K562 (cell line): Measurements from ENCODE around the gene CLSTN1. TPM values are rescaled to one million over a fixed set of nuclear protein-coding genes. Genes with fewer than 3 reads are reported as not detected.

Experiments
- NR2C2 ChIP-seq, 2 experiments: fragments of 200-800 bp in 1 of 2; sonication (Bioruptor generic) in 1 of 2; sonication (generic) in 1 of 2; formaldehyde crosslinking in 1 of 2; IDR thresholded peaks; 2 replicates each; pipeline versions ENCODE4 v1.6.1 to v1.8.0; 2016 to 2022; ENCODE audit warnings: mild to moderate bottlenecking in 1 of 2, missing compliant biosample characterization in 1 of 2, missing genetic modification characterization in 1 of 2, missing genetic modification reagents in 1 of 2
- polyA plus RNA-seq, 8 experiments: library from polyadenylated mRNA; depleted of rRNA in 4 of 8; stranded (reverse) in 5 of 8; unstranded in 3 of 8; fragments of >200 nt; fragmentation: Nextera tagmentation in 2 of 8; fragmentation: Illumina TruSeq in 1 of 8; extraction: Ambion mirVana in 2 of 8; extraction: Trizol in 1 of 8; gene quantifications; 2 replicates each; pipeline versions ENCODE4 v1.2.1 to v1.2.3, GENCODE V29; 2011 to 2014; ENCODE audit warnings: inconsistent platforms in 1 of 8, missing spikeins in 1 of 8
- total RNA-seq, 7 experiments: library from RNA; depleted of rRNA in 6 of 7; stranded (reverse); fragments of >200 nt in 6 of 7; fragmentation: Illumina TruSeq in 2 of 7; extraction: Trizol in 2 of 7; gene quantifications; 2 replicates each; pipeline versions ENCODE4 v1.2.1 to v1.2.3, GENCODE V29; 2011 to 2021; ENCODE audit warnings: low replicate concordance in 1 of 7
- TF ChIP-seq, protein P1 (sequence below), 2 experiments: fragments of 450-650 bp in 1 of 2; sonication (generic) in 1 of 2; formaldehyde crosslinking in 1 of 2; IDR thresholded peaks; 2 replicates each; pipeline versions ENCODE4 v1.7.1 to v1.9.0; 2016 to 2022; ENCODE audit warnings: inconsistent platforms in 1 of 2, mild to moderate bottlenecking in 1 of 2, missing genetic modification reagents in 1 of 2

CLSTN1 gene
- total and polyA plus RNA-seq, 9 of the 15 experiments (the other 6 are each of a cell fraction or from before 2014, with no cell fraction given): 1.1 to 32.5 (median 13.3) TPM

DNA sequence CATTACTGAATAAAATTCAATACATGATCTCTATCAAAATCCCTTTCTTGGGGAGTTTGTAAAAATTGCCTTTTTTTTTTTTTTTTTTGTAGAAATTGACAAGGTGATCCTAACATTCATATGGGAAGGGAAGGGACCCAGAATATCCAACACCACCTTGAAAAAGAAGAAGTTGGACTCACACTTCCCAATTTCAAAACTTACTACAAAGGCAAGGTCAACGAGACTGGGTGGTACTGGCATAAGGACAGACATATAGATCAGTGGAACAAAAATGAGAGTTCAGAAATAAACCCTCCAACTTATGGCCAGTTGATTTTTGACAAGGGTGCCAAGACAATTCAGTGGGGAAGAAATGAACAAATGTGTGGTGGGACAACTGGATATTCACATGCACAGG, 31.4 kb upstream of the CLSTN1 start (continued):
- TF ChIP-seq, protein P1, sequence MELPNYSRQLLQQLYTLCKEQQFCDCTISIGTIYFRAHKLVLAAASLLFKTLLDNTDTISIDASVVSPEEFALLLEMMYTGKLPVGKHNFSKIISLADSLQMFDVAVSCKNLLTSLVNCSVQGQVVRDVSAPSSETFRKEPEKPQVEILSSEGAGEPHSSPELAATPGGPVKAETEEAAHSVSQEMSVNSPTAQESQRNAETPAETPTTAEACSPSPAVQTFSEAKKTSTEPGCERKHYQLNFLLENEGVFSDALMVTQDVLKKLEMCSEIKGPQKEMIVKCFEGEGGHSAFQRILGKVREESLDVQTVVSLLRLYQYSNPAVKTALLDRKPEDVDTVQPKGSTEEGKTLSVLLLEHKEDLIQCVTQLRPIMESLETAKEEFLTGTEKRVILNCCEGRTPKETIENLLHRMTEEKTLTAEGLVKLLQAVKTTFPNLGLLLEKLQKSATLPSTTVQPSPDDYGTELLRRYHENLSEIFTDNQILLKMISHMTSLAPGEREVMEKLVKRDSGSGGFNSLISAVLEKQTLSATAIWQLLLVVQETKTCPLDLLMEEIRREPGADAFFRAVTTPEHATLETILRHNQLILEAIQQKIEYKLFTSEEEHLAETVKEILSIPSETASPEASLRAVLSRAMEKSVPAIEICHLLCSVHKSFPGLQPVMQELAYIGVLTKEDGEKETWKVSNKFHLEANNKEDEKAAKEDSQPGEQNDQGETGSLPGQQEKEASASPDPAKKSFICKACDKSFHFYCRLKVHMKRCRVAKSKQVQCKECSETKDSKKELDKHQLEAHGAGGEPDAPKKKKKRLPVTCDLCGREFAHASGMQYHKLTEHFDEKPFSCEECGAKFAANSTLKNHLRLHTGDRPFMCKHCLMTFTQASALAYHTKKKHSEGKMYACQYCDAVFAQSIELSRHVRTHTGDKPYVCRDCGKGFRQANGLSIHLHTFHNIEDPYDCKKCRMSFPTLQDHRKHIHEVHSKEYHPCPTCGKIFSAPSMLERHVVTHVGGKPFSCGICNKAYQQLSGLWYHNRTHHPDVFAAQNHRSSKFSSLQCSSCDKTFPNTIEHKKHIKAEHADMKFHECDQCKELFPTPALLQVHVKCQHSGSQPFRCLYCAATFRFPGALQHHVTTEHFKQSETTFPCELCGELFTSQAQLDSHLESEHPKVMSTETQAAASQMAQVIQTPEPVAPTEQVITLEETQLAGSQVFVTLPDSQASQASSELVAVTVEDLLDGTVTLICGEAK (IDR thresholded peaks at IDR 0.05): no peak
- TF ChIP-seq, protein P1 (CRISPR knock-in tag; IDR thresholded peaks at IDR 0.05): no peak
- TF ChIP-seq NR2C2 (CRISPR knock-in tag; IDR thresholded peaks at IDR 0.05) (no peak), NR2C2 (tag; IDR thresholded peaks at IDR 0.05) (no peak)
- TF ChIP-seq, all 486 proteins: peak for 0
